ELR (cell line): ENCODE measurements around the gene TOP2A.
"Not testable (repeated sequence)": the region's sequence is repeated elsewhere in the genome, so short reads cannot be mapped to it uniquely, and the experiment has no call there.

Experiments used
- DNase-seq: peaks from one replicate; pipeline ENCODE4 v3.0.0-alpha.2; 2015; ENCODE audit warnings: low read depth

Gene TOP2A

GRCh38 chr17:40432864-40433528, 15.3 kb upstream of the TOP2A start:
- DNase-seq, result no peak

- no peak for DNase-seq
Measured at GRCh38 chr17:40431231-40431602, 13.5 kb upstream of the TOP2A start.

- DNase-seq, result no peak
Measured at GRCh38 chr17:40430272-40431230, 12.9 kb upstream of the TOP2A start.

GRCh38 chr17:40427002-40427491, 9.4 kb upstream of the TOP2A start:
- DNase-seq, result no peak

DNA sequence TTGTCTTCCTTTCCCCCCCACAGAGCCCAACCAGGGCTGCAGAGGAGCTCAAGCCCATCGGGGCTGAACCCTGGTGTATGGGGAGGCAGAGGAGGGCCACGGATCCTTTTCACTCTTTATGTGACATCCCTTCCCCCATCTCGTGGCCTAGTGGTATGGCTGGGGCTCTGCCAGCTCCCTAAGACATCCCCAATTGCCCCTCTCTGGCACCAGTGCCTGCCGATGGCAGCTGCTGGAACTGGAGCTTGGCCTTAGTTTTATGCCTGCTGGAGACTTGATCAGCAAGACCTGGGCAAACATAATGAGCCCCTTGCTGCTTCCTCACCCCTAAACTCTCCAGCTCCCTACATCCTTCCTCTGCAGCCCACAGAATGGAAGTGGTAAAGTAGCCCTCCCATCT, 8.0 kb upstream of the TOP2A start:
- no peak for DNase-seq

DNA sequence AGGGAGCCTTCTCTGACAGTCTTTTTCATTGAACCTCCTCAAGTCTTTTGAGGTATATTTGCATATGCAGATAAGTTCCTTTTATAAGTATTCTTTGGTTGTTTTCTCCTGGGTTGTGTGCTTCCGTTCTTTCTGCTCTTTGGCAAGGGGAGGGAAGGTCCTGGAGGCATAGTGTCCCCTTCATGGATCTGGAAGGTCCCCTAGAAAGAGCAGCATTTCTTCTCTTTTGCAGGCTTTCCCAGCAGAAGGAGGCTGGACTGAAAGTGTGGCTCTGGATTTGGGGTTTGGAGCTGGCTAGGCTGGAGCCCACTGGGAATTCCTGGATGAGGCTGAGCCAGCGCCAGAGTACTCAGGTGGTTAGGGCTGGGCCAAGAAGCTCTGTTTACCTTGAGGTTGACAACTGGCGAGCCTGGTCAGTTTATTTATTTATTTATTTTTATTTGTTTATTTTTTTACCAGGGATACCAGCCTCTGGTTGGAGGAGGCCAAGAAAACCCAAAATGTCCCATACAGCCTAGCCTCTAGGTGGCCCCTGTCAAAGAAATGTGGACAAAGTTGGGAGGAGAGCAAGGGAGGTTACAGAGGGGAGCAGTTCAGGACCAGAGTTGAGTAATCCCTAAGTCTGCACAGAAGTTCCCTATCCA, 5.4 kb upstream of the TOP2A start:
- DNase-seq, result peak; percentile 18

- DNase-seq, result no peak
Measured at GRCh38 chr17:40419559-40420331, 2.0 kb upstream of the TOP2A start.

GRCh38 chr17:40418428-40418706, 671 bp upstream of the TOP2A start:
- no peak for DNase-seq

- peak; percentile 49 for DNase-seq
Measured at GRCh38 chr17:40417258-40417608, 463 bp downstream of the TOP2A start.

DNA sequence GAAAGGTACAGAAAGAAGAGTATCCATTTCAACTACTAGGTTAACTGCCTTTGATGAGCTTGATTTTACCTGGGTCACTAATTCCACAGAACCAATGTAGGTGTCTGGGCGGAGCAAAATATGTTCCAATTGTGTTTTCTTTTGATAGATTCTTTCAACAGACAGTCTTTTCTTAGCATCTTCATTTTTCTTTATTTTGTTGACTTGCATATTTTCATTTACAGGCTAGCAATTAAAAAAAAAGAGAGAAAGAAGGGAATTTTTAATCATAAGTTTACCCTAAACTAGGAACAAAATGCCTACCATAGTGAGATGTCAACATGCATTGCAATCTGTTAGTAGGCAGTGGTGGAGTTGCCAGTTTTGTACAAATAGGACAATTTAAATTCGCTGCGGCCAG, 1.0 kb downstream of the TOP2A start:
- peak; percentile 17 for DNase-seq

- peak; percentile 70 for DNase-seq
Measured at GRCh38 chr17:40415390-40415789, 2.3 kb downstream of the TOP2A start.

DNA sequence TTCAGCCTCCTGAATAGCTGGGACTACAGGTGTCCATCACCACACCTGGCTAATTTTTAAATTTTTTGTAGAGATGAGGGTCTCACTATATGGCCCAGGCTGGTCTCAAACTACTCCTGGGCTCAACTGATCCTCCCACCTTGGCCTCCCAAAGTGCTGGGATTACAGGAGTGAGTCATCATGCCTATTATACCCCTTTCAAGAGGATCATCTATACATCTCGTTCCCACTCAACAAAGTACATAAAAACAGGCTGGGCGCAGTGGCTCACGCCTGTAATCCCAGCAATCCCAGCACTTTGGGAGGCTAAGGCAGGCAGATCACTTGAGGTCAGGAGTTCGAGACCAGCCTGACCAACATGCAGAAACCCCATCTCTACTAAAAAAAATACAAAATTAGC, 3.4 kb downstream of the TOP2A start:
- peak; percentile 12 for DNase-seq

DNA sequence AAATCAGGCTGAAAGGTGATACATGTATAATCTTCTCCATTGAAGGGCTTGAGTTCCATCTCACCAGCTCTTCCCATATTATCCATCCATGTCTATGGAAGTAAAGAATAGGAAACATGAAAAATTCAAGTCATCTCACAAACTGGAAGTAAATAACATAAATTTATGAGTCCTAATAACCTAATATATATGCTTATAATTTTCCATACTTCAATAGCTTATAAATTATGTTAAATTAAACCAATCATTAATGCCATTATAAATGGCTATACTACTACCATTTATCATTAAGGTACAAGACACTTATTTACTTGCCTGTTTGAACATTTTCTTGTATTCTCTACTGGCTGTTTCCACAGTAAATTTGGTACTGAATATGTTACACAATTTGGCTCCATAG, 4.8 kb downstream of the TOP2A start:
- DNase-seq, result no peak

DNA sequence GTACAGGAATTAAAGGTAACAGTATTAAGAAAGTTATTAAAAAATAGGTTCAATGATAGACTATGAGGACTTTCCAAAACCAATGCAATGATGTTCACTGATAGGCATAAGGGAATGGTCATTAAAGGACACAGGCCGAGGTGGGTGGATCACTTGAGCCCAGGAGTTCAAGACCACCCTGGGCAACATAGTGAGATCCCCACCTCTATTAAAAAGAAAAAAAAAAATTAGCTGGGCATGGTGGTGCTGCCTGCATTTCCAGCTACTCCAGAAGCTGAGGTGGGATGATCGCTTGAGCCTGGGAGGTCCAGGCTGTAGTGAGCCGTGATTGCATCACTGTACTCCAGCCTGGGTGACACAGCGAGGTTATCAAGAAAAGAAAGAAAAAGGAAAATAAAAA, 5.9 kb downstream of the TOP2A start:
- DNase-seq, result no peak

- no peak for DNase-seq
Measured at GRCh38 chr17:40410082-40410481, 7.6 kb downstream of the TOP2A start.

- not testable (repeated sequence) for DNase-seq
Measured at GRCh38 chr17:40409540-40409939, 8.2 kb downstream of the TOP2A start.

- DNase-seq, result no peak
Measured at GRCh38 chr17:40407460-40407859, 10.2 kb downstream of the TOP2A start.

DNA sequence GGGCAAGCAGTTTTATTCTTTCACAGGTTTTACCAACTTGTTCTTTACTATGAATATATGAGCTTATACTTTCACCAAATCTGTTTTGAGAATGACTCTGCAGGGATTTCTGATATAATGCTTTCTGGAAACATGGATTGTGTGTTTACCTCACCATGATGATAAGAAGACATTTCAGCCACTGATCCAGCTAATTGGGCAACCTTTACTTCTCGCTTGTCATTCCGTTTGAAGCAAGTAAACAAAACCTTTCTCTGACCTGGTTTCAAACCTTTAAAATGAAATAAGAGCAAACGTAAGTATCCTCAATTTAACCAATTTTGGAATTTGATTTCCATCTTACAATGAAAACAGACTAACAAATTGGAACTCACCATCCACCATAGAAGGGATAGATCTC, 13.7 kb downstream of the TOP2A start:
- DNase-seq, result no peak

- no peak for DNase-seq
Measured at GRCh38 chr17:40402668-40403067, 15.0 kb downstream of the TOP2A start.

- DNase-seq, result peak; percentile 78
Measured at GRCh38 chr17:40399185-40399584, 18.5 kb downstream of the TOP2A start.

DNA sequence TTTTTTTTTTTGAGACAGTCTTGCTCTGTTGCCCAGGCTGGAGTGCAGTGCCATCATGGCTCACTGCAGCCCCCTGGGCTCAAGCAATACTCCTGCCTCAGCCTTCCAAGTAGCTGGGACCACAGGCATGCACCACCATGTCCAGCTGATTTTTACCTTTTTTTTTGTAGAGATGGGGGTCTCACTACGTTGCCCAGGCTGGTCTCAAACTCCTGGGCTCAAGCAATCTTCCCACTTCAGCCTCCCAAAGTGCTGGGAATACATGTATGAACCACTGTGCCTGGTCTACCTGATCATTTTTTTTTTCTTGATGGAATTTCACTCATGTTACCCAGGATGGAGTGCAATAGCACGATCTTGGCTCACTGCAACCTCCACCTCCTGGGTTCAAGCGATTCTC, 31.1 kb downstream of the TOP2A start:
- not testable (repeated sequence) for DNase-seq

GRCh38 chr17:40382251-40382650, 35.4 kb downstream of the TOP2A start:
- DNase-seq, result no peak
